HEK293T (cell line): ENCODE measurements around the gene DNAJC9.

Experiments
- ARNT ChIP-seq: fragments of 450-650 bp; IDR thresholded peaks from 2 replicates; pipeline ENCODE4 v1.6.1; 2017; ENCODE audit warnings: mild to moderate bottlenecking
- FOXM1 ChIP-seq: fragments of 450-650 bp; IDR thresholded peaks from 2 replicates; pipeline ENCODE4 v1.6.1; 2017; ENCODE audit warnings: mild to moderate bottlenecking, borderline replicate concordance
- NFRKB ChIP-seq: fragments of 450-650 bp; IDR thresholded peaks from 2 replicates; pipeline ENCODE4 v1.6.1; 2016; ENCODE audit warnings: mild to moderate bottlenecking, moderate library complexity
- PKNOX1 ChIP-seq: fragments of 450-650 bp; IDR thresholded peaks from 2 replicates; pipeline ENCODE4 v1.6.1; 2016

DNA sequence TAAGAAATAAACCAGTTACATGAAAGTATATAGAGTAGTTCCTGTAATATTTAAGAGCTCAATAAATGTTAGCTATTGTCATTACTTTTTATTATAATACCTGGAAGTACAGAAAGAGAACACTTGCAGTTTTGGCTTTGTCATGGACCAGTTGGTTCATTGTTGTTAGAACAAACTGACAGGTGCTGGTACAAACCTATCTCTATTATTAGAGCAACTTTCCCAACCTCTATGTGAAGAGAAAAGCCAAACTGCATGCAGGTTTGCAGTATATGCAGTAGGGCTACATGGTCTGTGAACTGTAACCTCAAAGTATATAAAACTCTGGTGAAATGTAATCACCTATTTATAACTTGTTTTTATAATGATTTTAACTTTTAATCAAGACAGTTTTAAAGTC is 20.4 kb downstream of the DNAJC9 start:
- TF ChIP-seq PKNOX1 (no peak), ARNT (no peak), NFRKB (no peak), FOXM1 (no peak)
